Measurements from ENCODE around the gene ZNF662.
A peak's percentile ranks its signal among the peaks of the same experiment; 100 is the strongest.
"Not testable (repeated sequence)": the region's sequence is repeated elsewhere in the genome, so short reads cannot be mapped to it uniquely, and the experiment has no call there.

The ZNF662 gene

GRCh38 chr3:42877881-42878280 lies 28.1 kb upstream of the ZNF662 start:
- ATAC-seq (ENCODE audit: low read depth) (no peak), DNase-seq (ENCODE audit: low spot score in 2 of 2) (no peak)
- Mint-ChIP-seq H3K4me1 (peaks cover 9% of the 10 kb centered on the region), H3K9me3 (no peaks in the 10 kb centered on the region), H3K4me3 (no peak overlapping the region), H3K27ac (no peak overlapping the region), H3K27me3 (no peaks in the 10 kb centered on the region), H3K36me3 (no peaks in the 10 kb centered on the region)

- Mint-ChIP-seq H3K36me3 (no peaks in the 10 kb centered on the region), H3K4me1 (peaks cover 9% of the 10 kb centered on the region), H3K27ac (peak overlapping the region; percentile 67), H3K9me3 (no peaks in the 10 kb centered on the region), H3K27me3 (peaks cover 1% of the 10 kb centered on the region), H3K4me3 (peak overlapping the region; percentile 87)
- no peak for DNase-seq (ENCODE audit: low spot score in 2 of 2)
- ATAC-seq (ENCODE audit: low read depth) = no peak
Observed at GRCh38 chr3:42880183-42880582, 25.8 kb upstream of the ZNF662 start.

GRCh38 chr3:42880601-42881451 lies 25.1 kb upstream of the ZNF662 start:
- H3K27ac Mint-ChIP-seq = peak overlapping the region; percentile 67
- peaks cover 5% of the 10 kb centered on the region for H3K27me3 Mint-ChIP-seq
- H3K4me1 Mint-ChIP-seq = peaks cover 9% of the 10 kb centered on the region
- H3K9me3 Mint-ChIP-seq = no peaks in the 10 kb centered on the region
- H3K36me3 Mint-ChIP-seq = no peaks in the 10 kb centered on the region
- DNase-seq (ENCODE audit: low spot score in 2 of 2) = peak; percentile 76 to 80
- peak overlapping the region; percentile 87 for H3K4me3 Mint-ChIP-seq
- peak; percentile 98 for ATAC-seq (ENCODE audit: low read depth)

- ATAC-seq (ENCODE audit: low read depth); H3K4me1 Mint-ChIP-seq; H3K4me3 Mint-ChIP-seq; H3K9me3 Mint-ChIP-seq; H3K27ac Mint-ChIP-seq; DNase-seq (ENCODE audit: low spot score in 2 of 2); H3K36me3 Mint-ChIP-seq; H3K27me3 Mint-ChIP-seq: not testable (repeated sequence)
Observed at GRCh38 chr3:42883251-42883930, 22.6 kb upstream of the ZNF662 start.

GRCh38 chr3:42884324-42884723 lies 21.6 kb upstream of the ZNF662 start:
- H3K4me3 Mint-ChIP-seq = no peak overlapping the region
- H3K9me3 Mint-ChIP-seq = no peaks in the 10 kb centered on the region
- ATAC-seq (ENCODE audit: low read depth) (no peak), DNase-seq (ENCODE audit: low spot score in 2 of 2) (no peak)
- peaks cover 10% of the 10 kb centered on the region for H3K27me3 Mint-ChIP-seq
- H3K36me3 Mint-ChIP-seq = no peaks in the 10 kb centered on the region
- peaks cover 9% of the 10 kb centered on the region for H3K4me1 Mint-ChIP-seq
- no peak overlapping the region for H3K27ac Mint-ChIP-seq

- H3K4me3 Mint-ChIP-seq = no peak overlapping the region
- H3K27ac Mint-ChIP-seq = no peak overlapping the region
- H3K9me3 Mint-ChIP-seq = no peaks in the 10 kb centered on the region
- H3K27me3 Mint-ChIP-seq = peaks cover 16% of the 10 kb centered on the region
- H3K36me3 Mint-ChIP-seq = no peaks in the 10 kb centered on the region
- H3K4me1 Mint-ChIP-seq = peaks cover 2% of the 10 kb centered on the region
- ATAC-seq (ENCODE audit: low read depth) (no peak), DNase-seq (ENCODE audit: low spot score in 2 of 2) (no peak)
Observed at GRCh38 chr3:42886294-42886822, 19.6 kb upstream of the ZNF662 start.

GRCh38 chr3:42887084-42887483 lies 18.9 kb upstream of the ZNF662 start:
- H3K27me3 Mint-ChIP-seq = peaks cover 23% of the 10 kb centered on the region

GRCh38 chr3:42891042-42891441 lies 14.9 kb upstream of the ZNF662 start:
- Mint-ChIP-seq H3K4me1 (no peaks in the 10 kb centered on the region), H3K4me3 (no peak overlapping the region), H3K9me3 (no peaks in the 10 kb centered on the region), H3K27me3 (peaks cover 18% of the 10 kb centered on the region), H3K27ac (no peak overlapping the region), H3K36me3 (no peaks in the 10 kb centered on the region)
- ATAC-seq (ENCODE audit: low read depth) (no peak), DNase-seq (ENCODE audit: low spot score in 2 of 2) (no peak)

More at GRCh38 chr3:42887084-42887483, 18.9 kb upstream of the ZNF662 start:
- Mint-ChIP-seq H3K36me3 (no peaks in the 10 kb centered on the region), H3K4me3 (no peak overlapping the region), H3K27ac (no peak overlapping the region), H3K4me1 (no peaks in the 10 kb centered on the region), H3K9me3 (no peaks in the 10 kb centered on the region)
- ATAC-seq (ENCODE audit: low read depth) = no peak
- DNase-seq (ENCODE audit: low spot score in 2 of 2) = no peak

- H3K27me3 Mint-ChIP-seq = peaks cover 16% of the 10 kb centered on the region
- no peak overlapping the region for H3K4me3 Mint-ChIP-seq
- H3K27ac Mint-ChIP-seq = no peak overlapping the region
- H3K4me1 Mint-ChIP-seq = no peaks in the 10 kb centered on the region
- H3K9me3 Mint-ChIP-seq = no peaks in the 10 kb centered on the region
- no peaks in the 10 kb centered on the region for H3K36me3 Mint-ChIP-seq
- ATAC-seq (ENCODE audit: low read depth) (no peak), DNase-seq (ENCODE audit: low spot score in 2 of 2) (no peak)
Observed at GRCh38 chr3:42892169-42892568, 13.8 kb upstream of the ZNF662 start.

- H3K9me3 Mint-ChIP-seq = no peaks in the 10 kb centered on the region
- H3K27me3 Mint-ChIP-seq = peaks cover 13% of the 10 kb centered on the region
- H3K4me1 Mint-ChIP-seq = no peaks in the 10 kb centered on the region
- no peak overlapping the region for H3K4me3 Mint-ChIP-seq
- H3K27ac Mint-ChIP-seq = no peak overlapping the region
- no peak for DNase-seq (ENCODE audit: low spot score in 2 of 2)
- no peaks in the 10 kb centered on the region for H3K36me3 Mint-ChIP-seq
- ATAC-seq (ENCODE audit: low read depth) = no peak
Observed at GRCh38 chr3:42892807-42893206, 13.1 kb upstream of the ZNF662 start.

GRCh38 chr3:42894698-42895579 lies 11.0 kb upstream of the ZNF662 start:
- no peaks in the 10 kb centered on the region for H3K36me3 Mint-ChIP-seq

GRCh38 chr3:42895580-42895868 lies 10.4 kb upstream of the ZNF662 start:
- H3K36me3 Mint-ChIP-seq = no peaks in the 10 kb centered on the region
- no peak for DNase-seq (ENCODE audit: low spot score in 2 of 2)
- ATAC-seq (ENCODE audit: low read depth) = no peak
- no peak overlapping the region for H3K27ac Mint-ChIP-seq
- no peak overlapping the region for H3K4me3 Mint-ChIP-seq
- H3K4me1 Mint-ChIP-seq = no peaks in the 10 kb centered on the region
- H3K27me3 Mint-ChIP-seq = peaks cover 8% of the 10 kb centered on the region
- H3K9me3 Mint-ChIP-seq = no peaks in the 10 kb centered on the region

More at GRCh38 chr3:42894698-42895579, 11.0 kb upstream of the ZNF662 start:
- Mint-ChIP-seq H3K4me1 (no peaks in the 10 kb centered on the region), H3K27me3 (peaks cover 8% of the 10 kb centered on the region), H3K27ac (no peak overlapping the region), H3K4me3 (no peak overlapping the region), H3K9me3 (no peaks in the 10 kb centered on the region)
- no peak for ATAC-seq (ENCODE audit: low read depth)
- DNase-seq (ENCODE audit: low spot score in 2 of 2) = no peak

- Mint-ChIP-seq H3K36me3 (peaks cover 1% of the 10 kb centered on the region), H3K27me3 (peaks cover 9% of the 10 kb centered on the region), H3K27ac (no peak overlapping the region), H3K4me3 (no peak overlapping the region), H3K9me3 (peaks cover 5% of the 10 kb centered on the region), H3K4me1 (no peaks in the 10 kb centered on the region)
- ATAC-seq (ENCODE audit: low read depth) (no peak), DNase-seq (ENCODE audit: low spot score in 2 of 2) (no peak)
Observed at GRCh38 chr3:42898896-42899675, 6.9 kb upstream of the ZNF662 start.
